ENCODE data around the gene SLC2A9.

The SLC2A9 gene

GRCh38 chr4:9924750-9925149 is 96.5 kb downstream of the SLC2A9 start:
- no peaks in the 10 kb centered on the region for H3K9me3 ChIP-seq (ENCODE audit: insufficient read depth, low read depth, low read length)
- no peaks in the 10 kb centered on the region for H3K27me3 ChIP-seq (ENCODE audit: insufficient read depth, low read length, poor library complexity, severe bottlenecking)
- H3K79me2 ChIP-seq (ENCODE audit: insufficient read depth, low read length): no peaks in the 10 kb centered on the region
- no peak overlapping the region for H3K4me2 ChIP-seq (ENCODE audit: low read depth, low read length, poor library complexity, severe bottlenecking)
- no peaks in the 10 kb centered on the region for H3F3A ChIP-seq (ENCODE audit: low read depth)
- no peaks in the 10 kb centered on the region for H3K9me2 ChIP-seq (replicated peaks; ENCODE audit: low read depth, low read length)
- no peak overlapping the region for H2AFZ ChIP-seq (ENCODE audit: low read length)
- no peak overlapping the region for H3K4me3 ChIP-seq (ENCODE audit: low read length, poor library complexity, severe bottlenecking)
- H3K4me1 ChIP-seq (ENCODE audit: insufficient read depth, low read length, poor library complexity, severe bottlenecking): no peaks in the 10 kb centered on the region
- H3K9ac ChIP-seq (ENCODE audit: low read depth, low read length, poor library complexity, severe bottlenecking): no peak overlapping the region
- TF ChIP-seq EZH2phosphoT487 (IDR thresholded peaks at IDR 0.05; ENCODE audit: borderline replicate concordance): no peak
- no peaks in the 10 kb centered on the region for H3K36me3 ChIP-seq (ENCODE audit: insufficient read depth, low read length)
- no peaks in the 10 kb centered on the region for H4K20me1 ChIP-seq (ENCODE audit: insufficient read depth, low read length, poor library complexity, severe bottlenecking)

- Histone ChIP-seq H3K27me3 (ENCODE audit: insufficient read depth, low read length, poor library complexity, severe bottlenecking) (no peaks in the 10 kb centered on the region), H3K9me2 (replicated peaks; ENCODE audit: low read depth, low read length) (no peaks in the 10 kb centered on the region), H3K4me3 (ENCODE audit: low read length, poor library complexity, severe bottlenecking) (no peak overlapping the region), H3K79me2 (ENCODE audit: insufficient read depth, low read length) (no peaks in the 10 kb centered on the region), H3K36me3 (ENCODE audit: insufficient read depth, low read length) (no peaks in the 10 kb centered on the region), H3K4me1 (ENCODE audit: insufficient read depth, low read length, poor library complexity, severe bottlenecking) (no peaks in the 10 kb centered on the region), H2AFZ (ENCODE audit: low read length) (no peak overlapping the region), H3F3A (ENCODE audit: low read depth) (no peaks in the 10 kb centered on the region), H3K9me3 (ENCODE audit: insufficient read depth, low read depth, low read length) (no peaks in the 10 kb centered on the region), H4K20me1 (ENCODE audit: insufficient read depth, low read length, poor library complexity, severe bottlenecking) (no peaks in the 10 kb centered on the region), H3K9ac (ENCODE audit: low read depth, low read length, poor library complexity, severe bottlenecking) (no peak overlapping the region), H3K4me2 (ENCODE audit: low read depth, low read length, poor library complexity, severe bottlenecking) (no peak overlapping the region)
- no peak for TF ChIP-seq EZH2phosphoT487 (IDR thresholded peaks at IDR 0.05; ENCODE audit: borderline replicate concordance)
- TF ChIP-seq CTCF (conservative IDR thresholded peaks at IDR 0.05; ENCODE audit: low read length): no peak
Observed at GRCh38 chr4:9923195-9923812, 98.0 kb downstream of the SLC2A9 start.

GRCh38 chr4:9921326-9921725 is 100.0 kb downstream of the SLC2A9 start:
- no peaks in the 10 kb centered on the region for H3K79me2 ChIP-seq (ENCODE audit: insufficient read depth, low read length)
- no peak overlapping the region for H3K4me3 ChIP-seq (ENCODE audit: low read length, poor library complexity, severe bottlenecking)
- H3K4me2 ChIP-seq (ENCODE audit: low read depth, low read length, poor library complexity, severe bottlenecking): no peak overlapping the region
- no peak overlapping the region for H3K9ac ChIP-seq (ENCODE audit: low read depth, low read length, poor library complexity, severe bottlenecking)
- H3K9me3 ChIP-seq (ENCODE audit: insufficient read depth, low read depth, low read length): no peaks in the 10 kb centered on the region
- H4K20me1 ChIP-seq (ENCODE audit: insufficient read depth, low read length, poor library complexity, severe bottlenecking): no peaks in the 10 kb centered on the region
- H2AFZ ChIP-seq (ENCODE audit: low read length): no peak overlapping the region
- no peaks in the 10 kb centered on the region for H3F3A ChIP-seq (ENCODE audit: low read depth)
- TF ChIP-seq CTCF (conservative IDR thresholded peaks at IDR 0.05; ENCODE audit: low read length) (no peak), EZH2phosphoT487 (IDR thresholded peaks at IDR 0.05; ENCODE audit: borderline replicate concordance) (no peak)
- no peaks in the 10 kb centered on the region for H3K4me1 ChIP-seq (ENCODE audit: insufficient read depth, low read length, poor library complexity, severe bottlenecking)
- H3K9me2 ChIP-seq (replicated peaks; ENCODE audit: low read depth, low read length): no peaks in the 10 kb centered on the region
- no peaks in the 10 kb centered on the region for H3K27me3 ChIP-seq (ENCODE audit: insufficient read depth, low read length, poor library complexity, severe bottlenecking)
- H3K36me3 ChIP-seq (ENCODE audit: insufficient read depth, low read length): no peaks in the 10 kb centered on the region

DNA sequence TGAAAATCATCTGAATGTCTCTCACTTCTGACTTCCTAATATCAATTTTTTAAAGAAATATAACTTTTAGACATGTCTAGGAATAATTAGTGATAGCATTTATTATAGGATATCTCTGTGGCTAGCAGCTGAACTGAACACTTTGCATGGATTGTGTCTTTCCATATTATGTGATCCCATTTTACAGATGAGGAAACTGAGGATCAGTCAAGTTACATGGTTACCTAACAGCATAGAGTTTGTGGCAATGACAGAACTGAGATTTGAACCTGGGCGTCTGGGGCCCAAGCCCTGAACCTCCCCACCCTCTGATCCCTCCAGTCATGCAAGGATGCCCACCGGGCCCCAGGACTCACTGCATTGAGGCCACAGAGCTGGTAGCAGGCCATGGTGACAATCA is 101.3 kb downstream of the SLC2A9 start:
- TF ChIP-seq CTCF (conservative IDR thresholded peaks at IDR 0.05; ENCODE audit: low read length): no peak
- TF ChIP-seq EZH2phosphoT487 (IDR thresholded peaks at IDR 0.05; ENCODE audit: borderline replicate concordance): no peak
- Histone ChIP-seq H3K4me1 (ENCODE audit: insufficient read depth, low read length, poor library complexity, severe bottlenecking) (no peaks in the 10 kb centered on the region), H3K4me2 (ENCODE audit: low read depth, low read length, poor library complexity, severe bottlenecking) (no peak overlapping the region), H4K20me1 (ENCODE audit: insufficient read depth, low read length, poor library complexity, severe bottlenecking) (no peaks in the 10 kb centered on the region), H3K36me3 (ENCODE audit: insufficient read depth, low read length) (no peaks in the 10 kb centered on the region), H3K79me2 (ENCODE audit: insufficient read depth, low read length) (no peaks in the 10 kb centered on the region), H2AFZ (ENCODE audit: low read length) (no peak overlapping the region), H3F3A (ENCODE audit: low read depth) (no peaks in the 10 kb centered on the region), H3K9me3 (ENCODE audit: insufficient read depth, low read depth, low read length) (no peaks in the 10 kb centered on the region), H3K27me3 (ENCODE audit: insufficient read depth, low read length, poor library complexity, severe bottlenecking) (no peaks in the 10 kb centered on the region), H3K9me2 (replicated peaks; ENCODE audit: low read depth, low read length) (no peaks in the 10 kb centered on the region), H3K4me3 (ENCODE audit: low read length, poor library complexity, severe bottlenecking) (no peak overlapping the region), H3K9ac (ENCODE audit: low read depth, low read length, poor library complexity, severe bottlenecking) (no peak overlapping the region)

Data from Loucy (cell line).